Mesangial cell (primary cell): ENCODE data around the gene LYRM9. TPM values are rescaled to one million over a fixed set of nuclear protein-coding genes. Genes with fewer than 3 reads are reported as not detected.

Source experiments
- total RNA-seq: library from RNA; depleted of rRNA; stranded (reverse); fragments of >200 nt; gene quantifications from 2 replicates; pipeline ENCODE4 v1.2.3, GENCODE V29; 2015

Gene LYRM9
- total RNA-seq: 2.1 and 17.2 TPM in 2 replicates

GRCh38 chr17:27892866-27893769 is at the start of gene LYRM9:
LYRM9 (minus strand) TSS chr17:27893365; CDS start chr17:27882694, 10,671 bp downstream.

Other genes with a start within 250 kb of the LYRM9 start
- gene NOS2, start 92.8 kb downstream of the LYRM9 start, total RNA-seq: under 0.01 TPM in 1 of 2 replicates, not detected in the other
- gene NLK, start 149.3 kb upstream of the LYRM9 start, total RNA-seq: 10.9 and 16.5 TPM in 2 replicates